Measurements from ENCODE around the gene BAG2. TPM values are rescaled to one million over a fixed set of nuclear protein-coding genes. Genes with fewer than 3 reads are reported as not detected.

BAG2 gene
- total and polyA plus RNA-seq, 2 donors (not counting 1 experiment from before 2014, with no cell fraction given), result 21.1 to 31.5 TPM

DNA sequence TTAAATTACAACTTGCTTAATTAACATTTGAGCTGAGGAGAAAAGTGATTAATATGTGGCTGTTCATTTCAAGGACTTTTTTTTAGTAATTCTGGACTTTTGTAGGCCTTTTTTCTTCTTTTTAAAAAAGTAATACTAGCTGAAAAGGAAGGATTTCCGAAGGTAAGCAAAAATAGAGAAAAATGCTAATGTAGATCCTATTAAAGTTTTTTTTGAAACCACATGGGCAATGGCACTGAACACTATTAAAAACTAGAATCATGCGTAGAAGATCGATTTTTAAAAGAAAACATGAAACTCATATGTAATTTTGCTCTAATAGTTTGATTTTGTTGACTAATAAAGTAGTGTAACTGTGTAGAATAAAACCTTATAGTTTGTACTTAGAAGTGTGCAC lies 2.4 kb downstream of the BAG2 start:
- H3K4me1 ChIP-seq (ENCODE audit: control insufficient read depth, extremely low read depth, insufficient read depth, low read length), result peaks cover 10% of the 10 kb centered on the region
- no peak for DNase-seq (ENCODE audit: low read depth in 2 of 2)
- H3K79me2 ChIP-seq (ENCODE audit: control insufficient read depth, insufficient read depth, low read length), result peaks cover 69% of the 10 kb centered on the region
- H2AFZ ChIP-seq (ENCODE audit: low read length), result no peak overlapping the region
- H3K36me3 ChIP-seq (ENCODE audit: control insufficient read depth, insufficient read depth, low read length), result no peaks in the 10 kb centered on the region
- TF ChIP-seq, protein P1, sequence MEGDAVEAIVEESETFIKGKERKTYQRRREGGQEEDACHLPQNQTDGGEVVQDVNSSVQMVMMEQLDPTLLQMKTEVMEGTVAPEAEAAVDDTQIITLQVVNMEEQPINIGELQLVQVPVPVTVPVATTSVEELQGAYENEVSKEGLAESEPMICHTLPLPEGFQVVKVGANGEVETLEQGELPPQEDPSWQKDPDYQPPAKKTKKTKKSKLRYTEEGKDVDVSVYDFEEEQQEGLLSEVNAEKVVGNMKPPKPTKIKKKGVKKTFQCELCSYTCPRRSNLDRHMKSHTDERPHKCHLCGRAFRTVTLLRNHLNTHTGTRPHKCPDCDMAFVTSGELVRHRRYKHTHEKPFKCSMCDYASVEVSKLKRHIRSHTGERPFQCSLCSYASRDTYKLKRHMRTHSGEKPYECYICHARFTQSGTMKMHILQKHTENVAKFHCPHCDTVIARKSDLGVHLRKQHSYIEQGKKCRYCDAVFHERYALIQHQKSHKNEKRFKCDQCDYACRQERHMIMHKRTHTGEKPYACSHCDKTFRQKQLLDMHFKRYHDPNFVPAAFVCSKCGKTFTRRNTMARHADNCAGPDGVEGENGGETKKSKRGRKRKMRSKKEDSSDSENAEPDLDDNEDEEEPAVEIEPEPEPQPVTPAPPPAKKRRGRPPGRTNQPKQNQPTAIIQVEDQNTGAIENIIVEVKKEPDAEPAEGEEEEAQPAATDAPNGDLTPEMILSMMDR (conservative IDR thresholded peaks at IDR 0.05 in 1 of 2, IDR thresholded peaks at IDR 0.05 in 1 of 2; ENCODE audit: low read depth in 1 of 2, low read length in 2 of 2), result no peak
- TF ChIP-seq EZH2 (IDR thresholded peaks at IDR 0.05; ENCODE audit: low read length, missing control alignments), result no peak
- peak overlapping the region; percentile 63 to 97 (median 73) for H3K4me3 ChIP-seq (replicated peaks in 1 of 4; ENCODE audit: control extremely low read depth in 1 of 4, insufficient read depth in 1 of 4, low read depth in 3 of 4, low read length in 4 of 4)
- H3K27me3 ChIP-seq (ENCODE audit: control insufficient read depth, insufficient read depth, low read length), result no peaks in the 10 kb centered on the region
- H3K9ac ChIP-seq (ENCODE audit: insufficient read depth, low read length), result no peak overlapping the region
- H4K20me1 ChIP-seq (ENCODE audit: control insufficient read depth, extremely low read depth, insufficient read depth, low read length), result no peaks in the 10 kb centered on the region
- peak overlapping the region; percentile 92 for H3K27ac ChIP-seq (ENCODE audit: insufficient read depth, low read length)
- H3K4me2 ChIP-seq (ENCODE audit: extremely low read depth, insufficient read depth, low read length), result peak overlapping the region; percentile 60
- H3K9me3 ChIP-seq (ENCODE audit: control insufficient read depth, insufficient read depth, low read depth, low read length), result no peaks in the 10 kb centered on the region

DNA sequence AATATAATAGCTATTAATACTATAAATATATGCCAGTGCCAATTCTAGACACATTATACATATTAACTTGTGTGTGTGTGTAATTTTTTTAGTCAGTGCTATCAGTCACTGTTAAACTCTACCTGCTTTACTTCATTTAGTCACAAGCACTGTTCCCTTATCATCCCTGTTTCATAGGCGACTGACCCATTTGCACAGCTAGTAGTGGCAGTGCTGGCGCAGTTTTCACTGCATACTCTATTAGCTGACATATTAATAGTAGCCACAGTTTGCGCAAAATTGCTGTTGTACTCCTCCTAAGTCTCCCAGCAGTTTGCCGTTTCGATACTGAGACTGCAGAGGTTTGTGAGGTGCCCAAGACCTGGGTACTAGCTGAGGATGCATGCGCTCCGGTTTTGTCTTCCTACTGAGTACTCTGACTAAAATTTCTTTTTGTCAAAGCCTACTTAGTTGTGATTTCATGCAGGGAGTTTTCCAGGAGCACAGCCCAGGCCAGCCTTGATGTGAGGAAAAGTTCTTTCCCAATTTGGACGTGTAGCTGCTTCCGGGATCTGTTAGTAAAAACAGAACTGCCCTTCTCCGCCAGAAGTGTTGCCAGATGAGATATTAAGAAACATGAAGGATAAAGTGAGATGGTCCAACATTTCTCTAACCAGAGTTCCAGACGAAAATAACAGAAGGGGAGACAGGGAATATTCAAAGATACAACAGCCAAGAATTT lies 5.6 kb downstream of the BAG2 start:
- Histone ChIP-seq H2AFZ (ENCODE audit: low read length) (no peak overlapping the region), H3K27ac (ENCODE audit: insufficient read depth, low read length) (no peak overlapping the region), H3K36me3 (ENCODE audit: control insufficient read depth, insufficient read depth, low read length) (no peaks in the 10 kb centered on the region), H3K79me2 (ENCODE audit: control insufficient read depth, insufficient read depth, low read length) (peaks cover 81% of the 10 kb centered on the region), H4K20me1 (ENCODE audit: control insufficient read depth, extremely low read depth, insufficient read depth, low read length) (no peaks in the 10 kb centered on the region), H3K9me3 (ENCODE audit: control insufficient read depth, insufficient read depth, low read depth, low read length) (no peaks in the 10 kb centered on the region), H3K4me1 (ENCODE audit: control insufficient read depth, extremely low read depth, insufficient read depth, low read length) (peaks cover 10% of the 10 kb centered on the region), H3K27me3 (ENCODE audit: control insufficient read depth, insufficient read depth, low read length) (no peaks in the 10 kb centered on the region), H3K4me3 (replicated peaks in 1 of 4; ENCODE audit: control extremely low read depth in 1 of 4, insufficient read depth in 1 of 4, low read depth in 3 of 4, low read length in 4 of 4) (peak overlapping the region in 2 of 4 experiments; percentile 21 to 34), H3K4me2 (ENCODE audit: extremely low read depth, insufficient read depth, low read length) (peak overlapping the region; percentile 55), H3K9ac (ENCODE audit: insufficient read depth, low read length) (no peak overlapping the region)
- TF ChIP-seq EZH2 (IDR thresholded peaks at IDR 0.05; ENCODE audit: low read length, missing control alignments), result no peak
- TF ChIP-seq, protein P1 (conservative IDR thresholded peaks at IDR 0.05 in 1 of 2, IDR thresholded peaks at IDR 0.05 in 1 of 2; ENCODE audit: low read depth in 1 of 2, low read length in 2 of 2), result no peak
- peak in 1 of 2 donors; percentile 79 for DNase-seq (ENCODE audit: low read depth in 2 of 2)

DNA sequence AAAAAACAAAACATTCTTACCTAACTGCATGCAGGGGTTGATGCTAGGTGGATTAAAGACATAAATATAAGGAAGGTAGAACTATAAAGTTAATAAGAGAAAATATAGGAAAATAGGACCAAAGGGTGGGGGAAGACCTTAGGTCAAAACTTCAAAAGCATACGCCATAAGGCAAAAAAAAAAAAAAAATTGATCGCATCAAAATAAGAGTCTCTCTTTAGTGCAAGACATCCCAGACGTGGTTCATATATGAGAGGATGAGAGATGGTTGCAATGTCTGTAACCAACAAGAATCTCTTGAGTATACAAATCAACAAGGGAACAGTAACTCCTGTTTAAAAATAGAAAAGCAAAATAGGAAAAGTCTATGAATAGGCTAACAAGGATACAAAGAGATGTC lies 8.5 kb downstream of the BAG2 start:
- Histone ChIP-seq H3K9ac (ENCODE audit: insufficient read depth, low read length) (no peak overlapping the region), H3K9me3 (ENCODE audit: control insufficient read depth, insufficient read depth, low read depth, low read length) (no peaks in the 10 kb centered on the region), H3K79me2 (ENCODE audit: control insufficient read depth, insufficient read depth, low read length) (peaks cover 53% of the 10 kb centered on the region), H3K4me3 (replicated peaks in 1 of 4; ENCODE audit: control extremely low read depth in 1 of 4, insufficient read depth in 1 of 4, low read depth in 3 of 4, low read length in 4 of 4) (no peak overlapping the region), H3K36me3 (ENCODE audit: control insufficient read depth, insufficient read depth, low read length) (peaks cover 3% of the 10 kb centered on the region), H2AFZ (ENCODE audit: low read length) (no peak overlapping the region), H3K4me1 (ENCODE audit: control insufficient read depth, extremely low read depth, insufficient read depth, low read length) (peaks cover 10% of the 10 kb centered on the region), H4K20me1 (ENCODE audit: control insufficient read depth, extremely low read depth, insufficient read depth, low read length) (no peaks in the 10 kb centered on the region), H3K27ac (ENCODE audit: insufficient read depth, low read length) (no peak overlapping the region), H3K4me2 (ENCODE audit: extremely low read depth, insufficient read depth, low read length) (no peak overlapping the region), H3K27me3 (ENCODE audit: control insufficient read depth, insufficient read depth, low read length) (no peaks in the 10 kb centered on the region)
- DNase-seq (ENCODE audit: low read depth in 2 of 2), result no peak
- TF ChIP-seq, protein P1 (conservative IDR thresholded peaks at IDR 0.05 in 1 of 2, IDR thresholded peaks at IDR 0.05 in 1 of 2; ENCODE audit: low read depth in 1 of 2, low read length in 2 of 2), result no peak
- no peak for TF ChIP-seq EZH2 (IDR thresholded peaks at IDR 0.05; ENCODE audit: low read length, missing control alignments)

All from fibroblast of lung (primary cell).